ENCODE results near the gene NOBOX. TPM values are rescaled to one million over a fixed set of nuclear protein-coding genes. Genes with fewer than 3 reads are reported as not detected.

The NOBOX gene
- polyA plus RNA-seq, 1 donor from 2014 or later = not detected

DNA sequence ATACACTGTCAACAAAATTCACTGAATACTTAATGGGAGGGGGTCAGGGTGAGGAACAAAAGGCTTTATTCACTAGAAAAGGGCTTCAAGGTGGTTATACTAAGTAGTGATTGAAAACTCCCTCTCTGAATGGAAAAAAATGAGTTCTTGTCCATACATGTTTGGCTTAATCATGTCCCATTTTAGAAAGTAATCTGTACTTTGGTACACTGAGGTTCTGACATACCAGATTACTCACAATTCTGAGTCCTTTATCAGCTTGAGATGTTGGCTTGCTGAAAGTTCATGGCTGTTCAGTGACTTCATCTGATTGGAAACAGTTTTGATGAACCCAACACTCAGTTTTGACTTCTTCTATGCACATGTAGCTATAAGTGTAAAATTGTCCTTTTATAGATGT is 12.8 kb upstream of the NOBOX start:
- Histone ChIP-seq H3K9me2 (ENCODE audit: insufficient read depth, low read length) (no peaks in the 10 kb centered on the region), H3K4me2 (ENCODE audit: low read length) (no peak overlapping the region)

DNA sequence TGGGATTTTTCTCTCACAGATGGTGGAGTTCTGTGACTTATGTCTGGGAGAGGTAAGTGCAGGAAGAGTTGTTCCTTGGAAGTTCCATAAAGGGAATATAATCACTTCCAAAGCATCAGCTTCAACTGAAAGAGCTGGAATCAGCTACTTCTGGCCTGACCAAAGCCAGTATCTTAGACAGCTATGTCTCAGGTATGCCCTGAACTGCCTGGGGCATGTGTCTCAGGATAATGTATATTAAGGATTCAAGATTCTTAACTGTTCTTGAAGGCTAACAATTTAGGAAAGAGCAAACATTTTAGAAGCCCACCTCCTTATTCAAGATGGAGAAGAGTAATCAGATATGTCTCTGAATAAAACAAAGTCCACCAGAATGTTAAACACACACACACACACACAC is 12.4 kb upstream of the NOBOX start:
- TF ChIP-seq RAD21 (conservative IDR thresholded peaks at IDR 0.05) (no peak), EP300 (conservative IDR thresholded peaks at IDR 0.05; ENCODE audit: poor library complexity, severe bottlenecking) (no peak), POLR2AphosphoS5 (IDR thresholded peaks at IDR 0.05) (no peak), SMC3 (conservative IDR thresholded peaks at IDR 0.05; ENCODE audit: poor library complexity) (no peak), EZH2 (IDR thresholded peaks at IDR 0.05; ENCODE audit: borderline replicate concordance, insufficient read depth, low read length, poor library complexity, severe bottlenecking) (no peak), MXI1 (conservative IDR thresholded peaks at IDR 0.05; ENCODE audit: poor library complexity, severe bottlenecking) (no peak), TAF1 (IDR thresholded peaks at IDR 0.05; ENCODE audit: low read depth) (no peak)
- TF ChIP-seq, protein P1, sequence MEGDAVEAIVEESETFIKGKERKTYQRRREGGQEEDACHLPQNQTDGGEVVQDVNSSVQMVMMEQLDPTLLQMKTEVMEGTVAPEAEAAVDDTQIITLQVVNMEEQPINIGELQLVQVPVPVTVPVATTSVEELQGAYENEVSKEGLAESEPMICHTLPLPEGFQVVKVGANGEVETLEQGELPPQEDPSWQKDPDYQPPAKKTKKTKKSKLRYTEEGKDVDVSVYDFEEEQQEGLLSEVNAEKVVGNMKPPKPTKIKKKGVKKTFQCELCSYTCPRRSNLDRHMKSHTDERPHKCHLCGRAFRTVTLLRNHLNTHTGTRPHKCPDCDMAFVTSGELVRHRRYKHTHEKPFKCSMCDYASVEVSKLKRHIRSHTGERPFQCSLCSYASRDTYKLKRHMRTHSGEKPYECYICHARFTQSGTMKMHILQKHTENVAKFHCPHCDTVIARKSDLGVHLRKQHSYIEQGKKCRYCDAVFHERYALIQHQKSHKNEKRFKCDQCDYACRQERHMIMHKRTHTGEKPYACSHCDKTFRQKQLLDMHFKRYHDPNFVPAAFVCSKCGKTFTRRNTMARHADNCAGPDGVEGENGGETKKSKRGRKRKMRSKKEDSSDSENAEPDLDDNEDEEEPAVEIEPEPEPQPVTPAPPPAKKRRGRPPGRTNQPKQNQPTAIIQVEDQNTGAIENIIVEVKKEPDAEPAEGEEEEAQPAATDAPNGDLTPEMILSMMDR (IDR thresholded peaks at IDR 0.05; ENCODE audit: poor library complexity, severe bottlenecking) = no peak
- TF ChIP-seq, protein P2, sequence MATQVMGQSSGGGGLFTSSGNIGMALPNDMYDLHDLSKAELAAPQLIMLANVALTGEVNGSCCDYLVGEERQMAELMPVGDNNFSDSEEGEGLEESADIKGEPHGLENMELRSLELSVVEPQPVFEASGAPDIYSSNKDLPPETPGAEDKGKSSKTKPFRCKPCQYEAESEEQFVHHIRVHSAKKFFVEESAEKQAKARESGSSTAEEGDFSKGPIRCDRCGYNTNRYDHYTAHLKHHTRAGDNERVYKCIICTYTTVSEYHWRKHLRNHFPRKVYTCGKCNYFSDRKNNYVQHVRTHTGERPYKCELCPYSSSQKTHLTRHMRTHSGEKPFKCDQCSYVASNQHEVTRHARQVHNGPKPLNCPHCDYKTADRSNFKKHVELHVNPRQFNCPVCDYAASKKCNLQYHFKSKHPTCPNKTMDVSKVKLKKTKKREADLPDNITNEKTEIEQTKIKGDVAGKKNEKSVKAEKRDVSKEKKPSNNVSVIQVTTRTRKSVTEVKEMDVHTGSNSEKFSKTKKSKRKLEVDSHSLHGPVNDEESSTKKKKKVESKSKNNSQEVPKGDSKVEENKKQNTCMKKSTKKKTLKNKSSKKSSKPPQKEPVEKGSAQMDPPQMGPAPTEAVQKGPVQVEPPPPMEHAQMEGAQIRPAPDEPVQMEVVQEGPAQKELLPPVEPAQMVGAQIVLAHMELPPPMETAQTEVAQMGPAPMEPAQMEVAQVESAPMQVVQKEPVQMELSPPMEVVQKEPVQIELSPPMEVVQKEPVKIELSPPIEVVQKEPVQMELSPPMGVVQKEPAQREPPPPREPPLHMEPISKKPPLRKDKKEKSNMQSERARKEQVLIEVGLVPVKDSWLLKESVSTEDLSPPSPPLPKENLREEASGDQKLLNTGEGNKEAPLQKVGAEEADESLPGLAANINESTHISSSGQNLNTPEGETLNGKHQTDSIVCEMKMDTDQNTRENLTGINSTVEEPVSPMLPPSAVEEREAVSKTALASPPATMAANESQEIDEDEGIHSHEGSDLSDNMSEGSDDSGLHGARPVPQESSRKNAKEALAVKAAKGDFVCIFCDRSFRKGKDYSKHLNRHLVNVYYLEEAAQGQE (IDR thresholded peaks at IDR 0.05; ENCODE audit: borderline replicate concordance) = no peak
- no peaks in the 10 kb centered on the region for H3K36me3 ChIP-seq (ENCODE audit: insufficient read depth, low read length)
- no peaks in the 10 kb centered on the region for H3F3A ChIP-seq (ENCODE audit: insufficient read depth, low read length, poor library complexity, severe bottlenecking)
- H3K27ac ChIP-seq (ENCODE audit: low read length) = no peak overlapping the region
- no peak overlapping the region for H3K4me3 ChIP-seq (ENCODE audit: low read length)
- H4K20me1 ChIP-seq (ENCODE audit: insufficient read depth) = no peaks in the 10 kb centered on the region
- no peaks in the 10 kb centered on the region for H3K9me3 ChIP-seq (ENCODE audit: low read length)
- H3K27me3 ChIP-seq (ENCODE audit: insufficient read depth, low read depth, low read length) = no peaks in the 10 kb centered on the region
- H2AFZ ChIP-seq (ENCODE audit: low read depth, low read length) = no peak overlapping the region
- H3K9me2 ChIP-seq (ENCODE audit: insufficient read depth, low read length) = no peaks in the 10 kb centered on the region
- H3K9ac ChIP-seq (ENCODE audit: low read length) = no peak overlapping the region
- no peak overlapping the region for H3K4me2 ChIP-seq (ENCODE audit: low read length)
- H3K79me2 ChIP-seq (replicated peaks; ENCODE audit: insufficient read depth, low read length) = no peaks in the 10 kb centered on the region

More for the DNA sequence above, 12.8 kb upstream of the NOBOX start:
- Histone ChIP-seq H3K9me3 (ENCODE audit: low read length) (no peaks in the 10 kb centered on the region), H4K20me1 (ENCODE audit: insufficient read depth) (no peaks in the 10 kb centered on the region), H3F3A (ENCODE audit: insufficient read depth, low read length, poor library complexity, severe bottlenecking) (no peaks in the 10 kb centered on the region), H3K27ac (ENCODE audit: low read length) (no peak overlapping the region), H3K4me3 (ENCODE audit: low read length) (no peak overlapping the region), H3K79me2 (replicated peaks; ENCODE audit: insufficient read depth, low read length) (no peaks in the 10 kb centered on the region), H3K27me3 (ENCODE audit: insufficient read depth, low read depth, low read length) (no peaks in the 10 kb centered on the region), H3K36me3 (ENCODE audit: insufficient read depth, low read length) (no peaks in the 10 kb centered on the region), H2AFZ (ENCODE audit: low read depth, low read length) (no peak overlapping the region), H3K9ac (ENCODE audit: low read length) (no peak overlapping the region)
- TF ChIP-seq POLR2AphosphoS5 (IDR thresholded peaks at IDR 0.05) (no peak), EP300 (conservative IDR thresholded peaks at IDR 0.05; ENCODE audit: poor library complexity, severe bottlenecking) (no peak), TAF1 (IDR thresholded peaks at IDR 0.05; ENCODE audit: low read depth) (no peak), EZH2 (IDR thresholded peaks at IDR 0.05; ENCODE audit: borderline replicate concordance, insufficient read depth, low read length, poor library complexity, severe bottlenecking) (no peak), SMC3 (conservative IDR thresholded peaks at IDR 0.05; ENCODE audit: poor library complexity) (no peak), MXI1 (conservative IDR thresholded peaks at IDR 0.05; ENCODE audit: poor library complexity, severe bottlenecking) (no peak), RAD21 (conservative IDR thresholded peaks at IDR 0.05) (no peak)
- TF ChIP-seq, protein P2 (IDR thresholded peaks at IDR 0.05; ENCODE audit: borderline replicate concordance) = no peak
- TF ChIP-seq, protein P1 (IDR thresholded peaks at IDR 0.05; ENCODE audit: poor library complexity, severe bottlenecking) = no peak
